Measurements from ENCODE around the gene KRTAP9-7. TPM values are rescaled to one million over a fixed set of nuclear protein-coding genes. Genes with fewer than 3 reads are reported as not detected.

The KRTAP9-7 gene
- total and polyA plus RNA-seq, 2 experiments from 2014 or later, result not detected

GRCh38 chr17:41325611-41326010 is 50.1 kb downstream of the KRTAP9-7 start:
- no peak overlapping the region for H3K27ac ChIP-seq
- no peak for TF ChIP-seq EZH2 (IDR thresholded peaks at IDR 0.05; ENCODE audit: borderline replicate concordance)
- no peak for TF ChIP-seq CTCF (IDR thresholded peaks at IDR 0.05; ENCODE audit: poor library complexity)
- TF ChIP-seq EZH2phosphoT487 (IDR thresholded peaks at IDR 0.05; ENCODE audit: low read depth, severe bottlenecking, unreplicated experiment), result no peak
- no peak for DNase-seq (ENCODE audit: low spot score)
- H3K27me3 ChIP-seq, result no peaks in the 10 kb centered on the region
- no peaks in the 10 kb centered on the region for H3K9me3 ChIP-seq (ENCODE audit: low read depth)
- WGBS (ENCODE audit: low lambda C conversion rate, missing lambda C conversion rate), result 94% methylated on average over 6 of the region's 6 CpGs
- no peaks in the 10 kb centered on the region for H3K36me3 ChIP-seq (replicated peaks; ENCODE audit: insufficient read depth, low read depth)
- H3K4me1 ChIP-seq (ENCODE audit: insufficient read depth), result no peaks in the 10 kb centered on the region
- no peaks in the 10 kb centered on the region for H4K20me1 ChIP-seq (ENCODE audit: insufficient read depth, poor library complexity, severe bottlenecking)
- H3K9me2 ChIP-seq (replicated peaks; ENCODE audit: insufficient read depth), result no peaks in the 10 kb centered on the region
- no peak overlapping the region for H2AFZ ChIP-seq
- H3K79me2 ChIP-seq, result no peaks in the 10 kb centered on the region
- H3K4me3 ChIP-seq, result no peak overlapping the region
- no peak overlapping the region for H3K4me2 ChIP-seq

Small RNA genes lying within 50 kb of the gene (small RNA-seq; reads per million reads assigned to genes)
- gene KRTAP9-10P, result not detected

Other genes starting within 250 kb of the KRTAP9-7 start
Only the 30 nearest of the 41 such genes appear.
- not detected in 2 replicates for gene KRTAP4-7, start 191.5 kb upstream of the KRTAP9-7 start, total RNA-seq
- not detected in 2 replicates for gene KRTAP4-7, start 191.5 kb upstream of the KRTAP9-7 start, polyA plus RNA-seq
- gene KRTAP4-8, start 177.6 kb upstream of the KRTAP9-7 start, total RNA-seq, result not detected in 2 replicates
- gene KRTAP4-8, start 177.6 kb upstream of the KRTAP9-7 start, polyA plus RNA-seq, result not detected in 2 replicates
- gene KRTAP4-16, start 173.5 kb upstream of the KRTAP9-7 start, total RNA-seq, result not detected in 2 replicates
- not detected in 2 replicates for gene KRTAP4-16, start 173.5 kb upstream of the KRTAP9-7 start, polyA plus RNA-seq
- gene KRTAP4-9, start 170.3 kb upstream of the KRTAP9-7 start, total RNA-seq, result not detected in 2 replicates
- not detected in 2 replicates for gene KRTAP4-9, start 170.3 kb upstream of the KRTAP9-7 start, polyA plus RNA-seq
- not detected in 2 replicates for gene KRTAP4-11, start 157.3 kb upstream of the KRTAP9-7 start, total RNA-seq
- gene KRTAP4-11, start 157.3 kb upstream of the KRTAP9-7 start, polyA plus RNA-seq, result not detected in 2 replicates
- not detected in 2 replicates for gene KRTAP4-12, start 151.5 kb upstream of the KRTAP9-7 start, total RNA-seq
- not detected in 2 replicates for gene KRTAP4-12, start 151.5 kb upstream of the KRTAP9-7 start, polyA plus RNA-seq
- gene KRTAP4-6, start 135.2 kb upstream of the KRTAP9-7 start, total RNA-seq, result not detected in 2 replicates
- gene KRTAP4-6, start 135.2 kb upstream of the KRTAP9-7 start, polyA plus RNA-seq, result not detected in 2 replicates
- gene KRTAP4-5, start 125.9 kb upstream of the KRTAP9-7 start, total RNA-seq, result not detected in 2 replicates
- gene KRTAP4-5, start 125.9 kb upstream of the KRTAP9-7 start, polyA plus RNA-seq, result not detected in 2 replicates
- not detected in 2 replicates for gene KRTAP4-4, start 115.0 kb upstream of the KRTAP9-7 start, total RNA-seq
- gene KRTAP4-4, start 115.0 kb upstream of the KRTAP9-7 start, polyA plus RNA-seq, result not detected in 2 replicates
- not detected in 2 replicates for gene KRTAP4-3, start 107.5 kb upstream of the KRTAP9-7 start, total RNA-seq
- not detected in 2 replicates for gene KRTAP4-3, start 107.5 kb upstream of the KRTAP9-7 start, polyA plus RNA-seq
- gene KRTAP4-2, start 97.5 kb upstream of the KRTAP9-7 start, total RNA-seq, result not detected in 2 replicates
- not detected in 2 replicates for gene KRTAP4-2, start 97.5 kb upstream of the KRTAP9-7 start, polyA plus RNA-seq
- gene KRTAP4-1, start 90.8 kb upstream of the KRTAP9-7 start, total RNA-seq, result not detected in 2 replicates
- not detected in 2 replicates for gene KRTAP4-1, start 90.8 kb upstream of the KRTAP9-7 start, polyA plus RNA-seq
- gene KRTAP9-1, start 85.8 kb upstream of the KRTAP9-7 start, total RNA-seq, result not detected in 2 replicates
- not detected in 2 replicates for gene KRTAP9-1, start 85.8 kb upstream of the KRTAP9-7 start, polyA plus RNA-seq
- gene KRTAP9-2, start 49.0 kb upstream of the KRTAP9-7 start, total RNA-seq, result not detected in 2 replicates
- not detected in 2 replicates for gene KRTAP9-2, start 49.0 kb upstream of the KRTAP9-7 start, polyA plus RNA-seq
- gene KRTAP9-3, start 43.2 kb upstream of the KRTAP9-7 start, total RNA-seq, result not detected in 2 replicates
- not detected in 2 replicates for gene KRTAP9-3, start 43.2 kb upstream of the KRTAP9-7 start, polyA plus RNA-seq
- not detected in 2 replicates for gene KRTAP9-8, start 37.7 kb upstream of the KRTAP9-7 start, total RNA-seq
- not detected in 2 replicates for gene KRTAP9-8, start 37.7 kb upstream of the KRTAP9-7 start, polyA plus RNA-seq
- gene KRTAP9-4, start 26.0 kb upstream of the KRTAP9-7 start, total RNA-seq, result not detected in 2 replicates
- not detected in 2 replicates for gene KRTAP9-4, start 26.0 kb upstream of the KRTAP9-7 start, polyA plus RNA-seq
- gene KRTAP9-9, start 20.3 kb upstream of the KRTAP9-7 start, total RNA-seq, result not detected in 2 replicates
- gene KRTAP9-9, start 20.3 kb upstream of the KRTAP9-7 start, polyA plus RNA-seq, result not detected in 2 replicates
- gene KRTAP9-6, start 10.3 kb upstream of the KRTAP9-7 start, total RNA-seq, result not detected in 2 replicates
- gene KRTAP9-6, start 10.3 kb upstream of the KRTAP9-7 start, polyA plus RNA-seq, result not detected in 2 replicates
- gene KRTAP29-1, start 27.2 kb downstream of the KRTAP9-7 start, total RNA-seq, result not detected in 2 replicates
- not detected in 2 replicates for gene KRTAP29-1, start 27.2 kb downstream of the KRTAP9-7 start, polyA plus RNA-seq
- gene KRTAP16-1, start 33.6 kb downstream of the KRTAP9-7 start, total RNA-seq, result not detected in 2 replicates
- not detected in 2 replicates for gene KRTAP16-1, start 33.6 kb downstream of the KRTAP9-7 start, polyA plus RNA-seq
- gene KRTAP17-1, start 40.0 kb downstream of the KRTAP9-7 start, total RNA-seq, result not detected in 2 replicates
- gene KRTAP17-1, start 40.0 kb downstream of the KRTAP9-7 start, polyA plus RNA-seq, result 0.33 TPM in 1 of 2 replicates, not detected in the other
- not detected in 2 replicates for gene KRT33A, start 75.1 kb downstream of the KRTAP9-7 start, total RNA-seq
- not detected in 2 replicates for gene KRT33A, start 75.1 kb downstream of the KRTAP9-7 start, polyA plus RNA-seq
- not detected in 2 replicates for gene KRT33B, start 94.1 kb downstream of the KRTAP9-7 start, total RNA-seq
- gene KRT33B, start 94.1 kb downstream of the KRTAP9-7 start, polyA plus RNA-seq, result 0.35 TPM in 1 of 2 replicates, not detected in the other
- gene KRT34, start 106.6 kb downstream of the KRTAP9-7 start, total RNA-seq, result 0.20 TPM in 1 of 2 replicates, not detected in the other
- gene KRT34, start 106.6 kb downstream of the KRTAP9-7 start, polyA plus RNA-seq, result 0.71 TPM in 1 of 2 replicates, not detected in the other
- not detected in 2 replicates for gene KRT31, start 121.9 kb downstream of the KRTAP9-7 start, total RNA-seq
- not detected in 2 replicates for gene KRT31, start 121.9 kb downstream of the KRTAP9-7 start, polyA plus RNA-seq
- gene KRT37, start 148.9 kb downstream of the KRTAP9-7 start, total RNA-seq, result not detected in 2 replicates
- not detected in 2 replicates for gene KRT37, start 148.9 kb downstream of the KRTAP9-7 start, polyA plus RNA-seq
- gene KRT38, start 165.3 kb downstream of the KRTAP9-7 start, total RNA-seq, result not detected in 2 replicates
- not detected in 2 replicates for gene KRT38, start 165.3 kb downstream of the KRTAP9-7 start, polyA plus RNA-seq
- not detected in 2 replicates for gene KRT32, start 191.7 kb downstream of the KRTAP9-7 start, total RNA-seq
- gene KRT32, start 191.7 kb downstream of the KRTAP9-7 start, polyA plus RNA-seq, result not detected in 2 replicates
- not detected in 2 replicates for gene KRT35, start 205.5 kb downstream of the KRTAP9-7 start, total RNA-seq
- gene KRT35, start 205.5 kb downstream of the KRTAP9-7 start, polyA plus RNA-seq, result not detected in 2 replicates